ENCODE data around the gene ABCC5.

GRCh38 chr3:184002469-184002868, 15.2 kb downstream of the ABCC5 start:
- TF ChIP-seq POLR2A (IDR thresholded peaks at IDR 0.05; ENCODE audit: control extremely low read depth in 1 of 2, low read depth in 2 of 2, low read length in 2 of 2), result no peak
- TF ChIP-seq ATF3 (IDR thresholded peaks at IDR 0.05; ENCODE audit: insufficient read depth, low read depth, low read length), result no peak
- no peak for TF ChIP-seq CHD1 (IDR thresholded peaks at IDR 0.05; ENCODE audit: low read depth, low read length)
- TF ChIP-seq ZNF274 (IDR thresholded peaks at IDR 0.05; ENCODE audit: borderline replicate concordance, extremely low read depth, low read length), result no peak
- TF ChIP-seq JUN (IDR thresholded peaks at IDR 0.05; ENCODE audit: low read depth, low read length), result no peak
- peak; percentile 21 to 34 (median 27); a peak in 3 of 4 replicates for TF ChIP-seq CTCF (IDR thresholded peaks at IDR 0.05; ENCODE audit: control extremely low read depth in 1 of 3, insufficient read depth in 1 of 3, low read depth in 1 of 3, low read length in 3 of 3)
- TF ChIP-seq EZH2 (IDR thresholded peaks at IDR 0.05; ENCODE audit: low read depth, low read length, severe bottlenecking), result no peak
- TF ChIP-seq EP300 (IDR thresholded peaks at IDR 0.05; ENCODE audit: borderline replicate concordance in 1 of 2, low read depth in 2 of 2, low read length in 2 of 2), result no peak

Measured in H1 (cell line).